ENCODE data around the gene CNPPD1.

CNPPD1 gene

GRCh38 chr2:219158025-219158424 is 18.7 kb downstream of the CNPPD1 start:
- DNase-seq, result no peak

DNA sequence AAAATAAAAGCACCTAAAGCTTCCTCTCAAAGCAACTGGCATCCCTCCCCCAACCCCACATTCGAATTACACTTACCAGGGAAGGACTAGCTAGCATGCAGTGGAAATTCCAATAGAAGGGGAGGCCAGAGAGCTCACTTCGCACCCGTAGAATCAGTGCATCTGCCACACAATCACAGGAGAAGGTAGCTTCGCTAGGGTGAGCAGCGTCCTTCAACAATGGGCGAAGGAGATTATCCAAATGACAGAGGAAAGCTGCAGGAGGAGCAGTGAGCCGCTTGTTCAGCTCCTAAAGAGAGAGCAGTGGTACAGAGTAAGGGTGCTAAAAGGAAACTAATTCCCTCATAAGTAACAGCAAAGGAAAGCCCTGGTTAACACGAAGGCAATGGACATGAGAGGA is 19.3 kb downstream of the CNPPD1 start:
- DNase-seq, result no peak

- DNase-seq, result peak; percentile 14
These were observed 21.6 kb downstream of the CNPPD1 start for GRCh38 chr2:219155054-219155644.

GRCh38 chr2:219149667-219150066 is 27.1 kb downstream of the CNPPD1 start:
- no peak for DNase-seq

- no peak for DNase-seq
These were observed 34.4 kb downstream of the CNPPD1 start for GRCh38 chr2:219142329-219142728.

GRCh38 chr2:219140722-219141121 is 36.0 kb downstream of the CNPPD1 start:
- DNase-seq, result no peak

GRCh38 chr2:219133976-219134375 is 42.7 kb downstream of the CNPPD1 start:
- DNase-seq, result no peak

DNA sequence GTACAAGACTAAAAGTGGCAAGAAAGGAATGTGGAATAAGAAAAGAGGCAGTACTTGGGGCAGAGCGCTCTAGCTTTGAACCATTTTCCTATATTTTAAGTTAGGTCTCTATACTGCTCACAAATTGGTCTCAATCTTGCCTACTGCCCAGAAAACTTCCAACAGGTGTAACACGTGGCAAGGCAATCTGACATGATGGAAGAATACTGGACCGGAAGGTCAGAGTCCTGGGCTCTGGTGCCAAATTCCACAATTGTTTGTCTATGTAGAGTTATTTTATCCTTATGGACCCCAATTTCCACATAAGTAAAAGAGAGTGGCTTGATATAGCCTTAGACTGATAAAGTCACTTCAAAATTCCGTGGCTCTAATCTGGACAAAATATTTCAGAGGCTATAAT is 45.0 kb downstream of the CNPPD1 start:
- DNase-seq, result no peak

- no peak for DNase-seq
These were observed 45.4 kb downstream of the CNPPD1 start for GRCh38 chr2:219131327-219131726.

GRCh38 chr2:219129589-219129988 is 47.1 kb downstream of the CNPPD1 start:
- DNase-seq, result no peak

- DNase-seq, result no peak
These were observed 48.3 kb downstream of the CNPPD1 start for GRCh38 chr2:219128396-219128795.

- DNase-seq, result no peak
These were observed 49.6 kb downstream of the CNPPD1 start for GRCh38 chr2:219127037-219127635.

DNA sequence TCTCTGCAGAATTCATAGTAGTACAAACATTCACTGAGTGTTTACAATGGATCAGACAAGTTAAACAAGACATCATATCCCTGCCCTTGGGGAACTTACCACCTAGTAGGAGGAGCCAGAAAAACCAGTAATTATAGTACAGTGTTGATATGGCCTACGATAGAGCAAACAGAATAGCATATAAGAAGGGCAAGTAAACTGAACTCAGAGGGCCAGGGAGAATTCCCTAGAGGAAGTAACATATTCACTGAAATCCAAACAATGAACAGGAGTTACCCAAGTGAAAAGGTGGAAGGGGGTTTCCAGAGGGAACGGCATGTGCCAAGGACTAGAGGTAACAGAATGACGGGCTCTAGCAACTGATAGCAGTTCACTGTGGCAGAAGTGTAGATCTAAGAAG is 50.2 kb downstream of the CNPPD1 start:
- DNase-seq, result no peak

GRCh38 chr2:219125886-219126270 is 50.8 kb downstream of the CNPPD1 start:
- no peak for DNase-seq

DNA sequence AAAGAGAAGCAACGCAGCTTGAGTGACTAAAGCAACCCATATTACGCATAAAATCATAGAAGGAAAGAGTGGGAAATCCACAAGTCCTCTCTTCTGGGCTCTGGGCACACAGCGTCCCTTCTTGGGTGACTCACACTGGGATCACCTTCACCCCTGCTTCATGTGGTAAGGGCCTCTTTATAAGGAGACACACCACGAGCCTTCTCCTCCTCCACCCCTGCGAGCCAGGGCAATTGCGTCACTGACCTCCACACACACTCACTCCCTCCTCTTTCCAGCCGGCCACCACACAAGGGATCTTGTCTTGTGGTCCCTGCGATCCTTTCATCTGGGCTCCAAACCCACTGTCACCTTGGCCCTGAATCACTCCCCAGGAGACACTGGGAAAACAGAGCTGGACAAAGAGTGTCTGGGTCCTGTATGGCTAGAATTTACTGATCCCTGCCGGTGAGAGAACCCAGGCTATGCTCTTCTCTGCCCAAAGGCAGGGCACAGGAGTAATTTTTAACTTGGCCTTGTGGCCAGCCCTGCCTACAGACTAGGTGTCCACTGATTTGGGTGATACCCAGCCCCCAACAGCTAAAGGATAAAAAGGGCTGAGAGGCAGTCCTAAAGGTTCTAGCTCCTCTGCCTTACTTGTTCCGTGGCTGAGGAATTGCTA is 51.4 kb downstream of the CNPPD1 start:
- DNase-seq, result no peak

GRCh38 chr2:219124381-219125110 is 52.2 kb downstream of the CNPPD1 start:
- DNase-seq, result peak; percentile 9

DNA sequence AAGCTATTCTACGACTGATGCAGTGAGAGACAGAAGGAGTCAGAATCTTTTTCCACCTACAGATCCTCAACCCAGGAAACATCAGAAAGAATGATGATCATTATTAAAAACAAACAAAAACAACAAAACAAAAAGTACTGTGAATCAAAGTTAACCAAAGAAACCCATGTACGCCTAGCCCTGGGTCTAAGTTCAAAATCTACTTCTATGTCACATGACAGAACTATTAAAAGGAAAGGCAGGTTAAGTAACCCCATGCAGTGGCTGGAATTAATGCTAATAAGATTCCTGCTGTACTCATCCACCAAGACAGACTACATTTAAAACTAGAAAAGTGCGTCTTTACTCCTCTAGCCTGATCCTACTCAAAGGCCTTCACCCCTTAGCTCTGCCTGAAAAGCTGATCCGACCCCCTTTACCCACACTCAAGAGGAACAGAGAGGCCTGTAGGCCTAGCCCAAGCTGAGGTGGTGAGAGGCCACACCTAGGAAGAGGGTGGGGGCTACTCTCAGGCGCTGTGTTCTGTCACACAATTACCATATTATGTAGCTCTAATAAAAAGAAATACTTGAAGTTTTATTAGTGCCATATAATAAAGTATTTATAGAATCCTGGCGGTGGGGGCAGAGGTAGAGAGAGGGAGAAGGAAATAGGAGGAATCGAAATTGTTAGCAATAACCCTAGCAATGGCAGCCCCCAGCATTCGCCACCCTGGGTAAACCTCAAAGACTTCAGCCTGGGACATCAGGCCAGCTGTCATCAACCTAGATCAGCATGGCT is 53.2 kb downstream of the CNPPD1 start:
- DNase-seq, result no peak

DNA sequence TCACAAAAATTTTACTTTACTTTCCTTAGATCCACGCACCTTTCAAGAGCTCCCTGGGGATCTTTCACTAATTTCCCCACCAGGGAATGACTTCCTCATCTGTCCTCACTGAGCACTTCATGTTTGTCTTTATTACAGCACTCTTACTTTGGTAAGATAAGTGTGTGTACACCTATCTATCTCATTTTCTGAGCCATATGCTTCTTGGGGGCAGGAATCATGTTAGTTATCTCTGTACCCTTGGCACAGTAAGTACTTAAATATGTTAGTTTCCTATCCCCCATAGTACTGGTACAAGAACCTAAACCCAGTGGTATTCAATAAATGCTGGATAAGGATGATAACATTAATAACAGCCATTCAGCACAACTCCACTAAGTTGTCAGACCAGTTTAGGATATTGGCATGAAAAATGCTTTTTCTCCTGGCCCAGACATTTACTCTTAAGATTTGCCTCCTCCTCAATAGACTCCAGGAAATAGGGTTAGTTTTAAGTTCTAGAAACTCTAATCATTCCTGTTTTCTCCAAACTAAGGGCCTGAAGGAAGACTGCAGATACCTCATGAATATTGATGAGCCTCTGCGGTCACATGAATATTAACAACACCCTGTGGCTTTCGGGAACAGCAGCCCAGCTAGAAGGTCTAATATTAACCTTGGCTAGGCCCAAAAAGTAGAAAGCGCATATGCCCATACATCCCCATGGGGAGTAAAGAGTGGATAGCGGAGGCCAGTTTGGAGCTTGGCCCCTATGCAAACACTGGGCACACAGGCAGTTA is 54.3 kb downstream of the CNPPD1 start:
- DNase-seq, result no peak
